ENCODE measurements around the gene GM2A.
"Not testable (repeated sequence)": the region's sequence is repeated elsewhere in the genome, so short reads cannot be mapped to it uniquely, and the experiment has no call there.

The GM2A gene

GRCh38 chr5:151250346-151251000, 2.5 kb upstream of the GM2A start:
- no peak for DNase-seq (ENCODE audit: low read depth, low spot score)
- H3K27ac ChIP-seq = no peak overlapping the region

GRCh38 chr5:151251001-151251551, 1.9 kb upstream of the GM2A start:
- DNase-seq (ENCODE audit: low read depth, low spot score) = no peak
- H3K27ac ChIP-seq = no peak overlapping the region

- DNase-seq (ENCODE audit: low read depth, low spot score) = no peak
- no peak overlapping the region for H3K27ac ChIP-seq
Observed at GRCh38 chr5:151251621-151252020, 1.4 kb upstream of the GM2A start.

- H3K27ac ChIP-seq = peak overlapping the region; percentile 89
- no peak for DNase-seq (ENCODE audit: low read depth, low spot score)
Observed at GRCh38 chr5:151253605-151253950, 593 bp downstream of the GM2A start.

- no peak for DNase-seq (ENCODE audit: low read depth, low spot score)
- H3K27ac ChIP-seq = peak overlapping the region; percentile 89
Observed at GRCh38 chr5:151254556-151254955, 1.6 kb downstream of the GM2A start.

- not testable (repeated sequence) for DNase-seq (ENCODE audit: low read depth, low spot score)
- H3K27ac ChIP-seq = peak overlapping the region; percentile 89
Observed at GRCh38 chr5:151254990-151255389, 2.0 kb downstream of the GM2A start.

GRCh38 chr5:151255621-151256286, 2.8 kb downstream of the GM2A start:
- DNase-seq (ENCODE audit: low read depth, low spot score) = no peak
- peak overlapping the region; percentile 89 for H3K27ac ChIP-seq

- peak; percentile 92 for DNase-seq (ENCODE audit: low read depth, low spot score)
- H3K27ac ChIP-seq = peak overlapping the region; percentile 89
Observed at GRCh38 chr5:151257731-151258181, 4.8 kb downstream of the GM2A start.

GRCh38 chr5:151258201-151258611, 5.2 kb downstream of the GM2A start:
- H3K27ac ChIP-seq = peak overlapping the region; percentile 89
- DNase-seq (ENCODE audit: low read depth, low spot score) = no peak

- DNase-seq (ENCODE audit: low read depth, low spot score) = no peak
- peak overlapping the region; percentile 89 for H3K27ac ChIP-seq
Observed at GRCh38 chr5:151258816-151259215, 5.8 kb downstream of the GM2A start.

GRCh38 chr5:151259931-151260330, 6.9 kb downstream of the GM2A start:
- DNase-seq (ENCODE audit: low read depth, low spot score) = no peak
- H3K27ac ChIP-seq = peak overlapping the region; percentile 89

GRCh38 chr5:151262532-151262931, 9.5 kb downstream of the GM2A start:
- no peak for DNase-seq (ENCODE audit: low read depth, low spot score)
- H3K27ac ChIP-seq = peak overlapping the region; percentile 93

- DNase-seq (ENCODE audit: low read depth, low spot score) = peak; percentile 72
- H3K27ac ChIP-seq = peak overlapping the region; percentile 93
Observed at GRCh38 chr5:151264113-151264512, 11.1 kb downstream of the GM2A start.

- no peak overlapping the region for H3K27ac ChIP-seq
- no peak for DNase-seq (ENCODE audit: low read depth, low spot score)
Observed at GRCh38 chr5:151267491-151268260, 14.7 kb downstream of the GM2A start.

GRCh38 chr5:151270599-151270998, 17.6 kb downstream of the GM2A start:
- no peak for DNase-seq (ENCODE audit: low read depth, low spot score)
- no peak overlapping the region for H3K27ac ChIP-seq

- no peak for DNase-seq (ENCODE audit: low read depth, low spot score)
- no peak overlapping the region for H3K27ac ChIP-seq
Observed at GRCh38 chr5:151271336-151271735, 18.4 kb downstream of the GM2A start.

- H3K27ac ChIP-seq = no peak overlapping the region
- no peak for DNase-seq (ENCODE audit: low read depth, low spot score)
Observed at GRCh38 chr5:151274666-151275065, 21.7 kb downstream of the GM2A start.

- no peak for DNase-seq (ENCODE audit: low read depth, low spot score)
- H3K27ac ChIP-seq = no peak overlapping the region
Observed at GRCh38 chr5:151275803-151276202, 22.8 kb downstream of the GM2A start.

- DNase-seq (ENCODE audit: low read depth, low spot score) = no peak
- H3K27ac ChIP-seq = no peak overlapping the region
Observed at GRCh38 chr5:151278845-151279244, 25.9 kb downstream of the GM2A start.

- DNase-seq (ENCODE audit: low read depth, low spot score) = no peak
- H3K27ac ChIP-seq = no peak overlapping the region
Observed at GRCh38 chr5:151280443-151280842, 27.5 kb downstream of the GM2A start.

Measured in epithelial cell of prostate (primary cell).